K562 (cell line): ENCODE results near the gene PRSS57. TPM values are rescaled to one million over a fixed set of nuclear protein-coding genes. Genes with fewer than 3 reads are reported as not detected.

Source experiments
- ATAC-seq: fragments of 200-7000 bp; cut with Tn5 transposase; 3 replicates; pipeline ENCODE4 v1.9.1; 2020; ENCODE audit warnings: moderate library complexity
- BruUV-seq: library from RNA; stranded (reverse); fragments of 400-500 nt; replicated peaks from 2 replicates; lab custom pipeline; 2021; lab: Mats Ljungman, UMichigan
- CTCF ChIA-PET: fragments of 300-600 bp; formaldehyde crosslinking; extraction: SDS; loops from one replicate; lab custom pipeline; 2021; ENCODE audit warnings: low intra/inter-chr PET ratio; lab: Yijun Ruan, JAX
- POLR2A ChIA-PET: fragments of 300-600, 350-650 bp; sonication (Branson Sonifier 250); formaldehyde crosslinking; extraction: SDS; loops from one replicate; lab custom pipeline; 2021; ENCODE audit warnings: antibody characterized with exemption, inconsistent platforms; lab: Yijun Ruan, JAX
- DNase-seq, 4 experiments: peaks; one replicate each; pipeline versions ENCODE4 v3.0.0 to v3.0.0-alpha.2; 2011 to 2018; ENCODE audit warnings: low spot score in 3 of 4, mixed read lengths in 3 of 4; ENCODE audit errors: extremely low read depth in 1 of 4
- FAIRE-seq: peaks from 2 replicates; lab custom pipeline; 2011; peaks lifted over from hg19 to GRCh38; lab: Jason Lieb, UNC
- H2AFZ ChIP-seq: 2 replicates; pipeline ENCODE4 v1.6.0; 2011; ENCODE audit warnings: low read depth, low read length, control low read depth, inconsistent platforms
- H3K27ac ChIP-seq: fragments of 200-600 bp; 3 replicates; pipeline ENCODE4 v1.8.0; 2011; ENCODE audit warnings: low read depth, mild to moderate bottlenecking, control low read depth, inconsistent platforms, low read length, moderate library complexity, mixed read lengths; ENCODE audit errors: extremely low read depth
- H3K27me3 ChIP-seq, 2 experiments: fragments of 300-600 bp in 1 of 2; 2 replicates in 1 of 2; 3 replicates in 1 of 2; pipeline versions ENCODE4 v1.6.0 to v1.8.0; 2011; ENCODE audit warnings: inconsistent platforms in 2 of 2, low read length in 2 of 2, mild to moderate bottlenecking in 1 of 2, mixed read lengths in 1 of 2, moderate library complexity in 1 of 2; ENCODE audit not compliant: control insufficient read depth in 2 of 2, insufficient read depth in 2 of 2
- H3K36me3 ChIP-seq: fragments of 300-600 bp; 3 replicates; pipeline ENCODE4 v1.8.0; 2011; ENCODE audit warnings: mild to moderate bottlenecking, low read length, inconsistent platforms; ENCODE audit not compliant: control insufficient read depth, insufficient read depth
- H3K4me1 ChIP-seq, 2 experiments: fragments of 200-600 bp in 1 of 2; replicated peaks in 1 of 2; 2 replicates in 1 of 2; 3 replicates in 1 of 2; pipeline versions ENCODE4 v1.5.1 to v1.8.0; 2011; ENCODE audit warnings: inconsistent platforms in 2 of 2, low read length in 2 of 2, mild to moderate bottlenecking in 1 of 2, mixed read lengths in 1 of 2, moderate library complexity in 1 of 2; ENCODE audit not compliant: control insufficient read depth in 2 of 2, insufficient read depth in 2 of 2
- H3K4me2 ChIP-seq: 2 replicates; pipeline ENCODE4 v1.6.1; 2011; ENCODE audit warnings: low read length, control low read depth, inconsistent platforms, mixed read lengths; ENCODE audit not compliant: insufficient read depth
- H3K4me3 ChIP-seq: fragments of 200-600 bp; sonication (generic), shearing (Covaris generic); 2 replicates; pipeline ENCODE4 v1.5.1; 2016; ENCODE audit warnings: control low read depth, inconsistent platforms
- H3K79me2 ChIP-seq: fragments of 200-600 bp; 3 replicates; pipeline ENCODE4 v1.8.0; 2011; ENCODE audit warnings: low read length, inconsistent platforms; ENCODE audit not compliant: control insufficient read depth, insufficient read depth
- H3K9ac ChIP-seq, 2 experiments: 2 replicates each; pipeline versions ENCODE4 v1.6.0 to v1.6.1; 2011; ENCODE audit warnings: low read depth in 2 of 2, low read length in 2 of 2, control low read depth in 1 of 2, inconsistent platforms in 1 of 2, mild to moderate bottlenecking in 1 of 2, mixed read lengths in 1 of 2; ENCODE audit not compliant: insufficient read depth in 1 of 2
- H3K9me1 ChIP-seq: one replicate; pipeline ENCODE4 v1.6.0; 2011; ENCODE audit warnings: inconsistent platforms, mild to moderate bottlenecking, low read length, moderate library complexity; ENCODE audit not compliant: control insufficient read depth, insufficient read depth
- H3K9me3 ChIP-seq: replicated peaks from 2 replicates; pipeline ENCODE4 v1.5.1; 2011; ENCODE audit warnings: low read depth, low read length, inconsistent platforms; ENCODE audit not compliant: control insufficient read depth, insufficient read depth
- H4K20me1 ChIP-seq: replicated peaks from 2 replicates; pipeline ENCODE4 v1.6.1; 2011; ENCODE audit warnings: low read length, inconsistent platforms, mixed read lengths; ENCODE audit not compliant: control insufficient read depth, insufficient read depth
- CAMTA2 ChIP-seq: fragments of 250-450 bp; sonication (Bioruptor Pico); conservative IDR thresholded peaks from 2 replicates; pipeline ENCODE4 v1.5.1; 2022
- KDM5B ChIP-seq: fragments of 200-600 bp; sonication (generic); IDR thresholded peaks from 2 replicates; pipeline ENCODE4 v1.6.1; 2012; ENCODE audit warnings: low read depth, mild to moderate bottlenecking, moderate library complexity, low read length, control low read depth, inconsistent platforms; ENCODE audit not compliant: insufficient replicate concordance
- NFE2L1 ChIP-seq: fragments of 450-650 bp; IDR thresholded peaks from 2 replicates; pipeline ENCODE4 v1.6.1; 2016; ENCODE audit warnings: missing genetic modification characterization, low read depth, mild to moderate bottlenecking, missing compliant biosample characterization, moderate library complexity, borderline replicate concordance
- POLR2G ChIP-seq: fragments of 200-400 bp; formaldehyde crosslinking; IDR thresholded peaks from 2 replicates; pipeline ENCODE4 v1.6.1; 2017; ENCODE audit warnings: low read depth, mild to moderate bottlenecking, antibody characterized with exemption, low read length, moderate library complexity
- RBFOX2 ChIP-seq: fragments of 200-400 bp; formaldehyde crosslinking; IDR thresholded peaks from 2 replicates; pipeline ENCODE4 v1.6.1; 2017; ENCODE audit warnings: low read depth, mild to moderate bottlenecking, low read length, moderate library complexity
- RBM22 ChIP-seq: fragments of 200-400 bp; formaldehyde crosslinking; IDR thresholded peaks from 2 replicates; pipeline ENCODE4 v1.6.1; 2018; ENCODE audit warnings: low read length, low read depth; ENCODE audit not compliant: poor library complexity, severe bottlenecking
- WGBS: fragments of 100-300 bp; shearing (Covaris generic); methylation state at CpG from one replicate; pipeline ENCODE4 v1.1.6; 2016; ENCODE audit warnings: low coverage, mixed read lengths; ENCODE audit not compliant: insufficient coverage; ENCODE audit errors: missing lambda C conversion rate; 5-methylcytosine and 5-hydroxymethylcytosine counted together
- in situ Hi-C: fragments of 300-500 bp; cut with MboI; formaldehyde crosslinking; loops from 4 replicates; pipeline ENCODE4 v1.15.0; 2018; ENCODE audit warnings: inconsistent platforms, mixed read lengths
- intact Hi-C: fragments of 100-400 bp; cut with micrococcal nuclease; formaldehyde crosslinking; loops from 2 replicates; pipeline ENCODE4 v1.14.2; 2022
- polyA plus RNA-seq, 8 experiments: library from polyadenylated mRNA; depleted of rRNA in 4 of 8; stranded (reverse) in 5 of 8; unstranded in 3 of 8; fragments of >200 nt; fragmentation: Nextera tagmentation in 2 of 8; fragmentation: Illumina TruSeq in 1 of 8; extraction: Ambion mirVana in 2 of 8; extraction: Trizol in 1 of 8; gene quantifications; 2 replicates each; pipeline versions ENCODE4 v1.2.1 to v1.2.3, GENCODE V29; 2011 to 2014; ENCODE audit warnings: inconsistent platforms in 1 of 8, missing spikeins in 1 of 8
- total RNA-seq, 7 experiments: library from RNA; depleted of rRNA in 6 of 7; stranded (reverse); fragments of >200 nt in 6 of 7; fragmentation: Illumina TruSeq in 2 of 7; extraction: Trizol in 2 of 7; gene quantifications; 2 replicates each; pipeline versions ENCODE4 v1.2.1 to v1.2.3, GENCODE V29; 2011 to 2021; ENCODE audit warnings: low replicate concordance in 1 of 7

Gene PRSS57
- total and polyA plus RNA-seq, 9 of the 15 experiments (the other 6 are each of a cell fraction or from before 2014, with no cell fraction given), result 0.06 to 2.5 (median 1.3) TPM; not detected in 3

DNA sequence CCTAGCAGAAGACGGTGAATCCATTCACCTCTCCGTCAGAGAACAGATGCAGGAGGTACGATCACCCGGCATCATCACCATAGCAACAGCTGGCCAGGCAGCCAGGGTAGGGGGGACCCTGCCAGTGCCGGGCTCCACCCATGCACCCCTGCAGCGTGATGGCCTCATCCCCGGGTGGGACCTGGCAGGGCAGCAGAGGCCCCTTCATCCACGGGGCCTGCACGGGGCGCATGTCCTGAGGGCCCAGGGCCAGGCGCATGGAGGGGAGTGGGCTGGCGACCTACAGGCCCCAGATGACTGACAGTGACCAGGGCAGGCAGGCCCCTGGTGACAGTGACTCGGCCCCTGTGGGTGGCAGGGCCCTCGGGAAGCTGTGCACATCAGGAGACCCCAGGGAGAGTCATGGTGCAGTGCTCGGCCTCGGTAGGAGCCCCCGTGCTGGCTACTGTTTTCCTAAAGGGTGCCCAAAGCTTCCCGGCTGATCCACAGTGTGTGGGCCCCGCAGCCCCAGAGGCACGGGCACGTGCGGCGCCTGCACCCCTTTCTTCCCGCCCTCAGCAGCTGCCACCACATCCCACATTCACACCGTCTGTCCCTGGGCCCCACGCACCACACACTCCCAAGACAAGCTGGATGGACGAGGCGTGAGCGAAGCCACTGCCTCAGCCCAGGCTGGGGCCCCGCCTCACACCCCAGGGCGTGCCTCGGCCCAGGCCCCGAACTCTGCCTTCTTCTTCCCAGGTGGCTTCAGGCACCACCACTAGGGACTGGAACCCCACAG is 37.0 kb downstream of the PRSS57 start:
- ChIA-PET CTCF (no interaction called here), POLR2A (interaction anchor here (1.5 kb wide), 1 partner anchor 10 kb away, joined by 4 read pairs; no protein-coding TSS in a partner anchor)
- no peak overlapping the region for H3K27ac ChIP-seq
- in situ Hi-C loops, result no loop called here
- intact Hi-C loops, result no loop called here
- no peak overlapping the region for H2AFZ ChIP-seq
- no TSS peak for BruUV-seq
- H3K4me3 ChIP-seq, result no peak overlapping the region
- peak overlapping the region in 1 of 2 experiments; percentile 52; a peak in 2 of 4 replicates for H3K9ac ChIP-seq
- DNase-seq, result no peak
- H3K4me1 ChIP-seq, result peaks cover 14 to 77% of the 10 kb centered on the region in 2 experiments
- 93% methylated on average over 30 of the region's 33 CpGs for WGBS
- no peaks in the 10 kb centered on the region for H3K27me3 ChIP-seq
- TF ChIP-seq POLR2G, result peak; percentile 43; the same call in 1 of the 2 replicates
- TF ChIP-seq KDM5B, result no peak
- TF ChIP-seq RBM22, result peak; percentile 37
- TF ChIP-seq, all 486 proteins: peak for 2
- peaks cover 60% of the 10 kb centered on the region for H4K20me1 ChIP-seq
- H3K79me2 ChIP-seq, result peaks cover 95% of the 10 kb centered on the region
- H3K9me1 ChIP-seq, result peaks cover 14% of the 10 kb centered on the region
- FAIRE-seq (no peak), ATAC-seq (no peak)
- peaks cover 81% of the 10 kb centered on the region; the same call in 2 of the 3 replicates for H3K36me3 ChIP-seq
- no peak overlapping the region for H3K4me2 ChIP-seq
- H3K9me3 ChIP-seq, result no peaks in the 10 kb centered on the region

DNA sequence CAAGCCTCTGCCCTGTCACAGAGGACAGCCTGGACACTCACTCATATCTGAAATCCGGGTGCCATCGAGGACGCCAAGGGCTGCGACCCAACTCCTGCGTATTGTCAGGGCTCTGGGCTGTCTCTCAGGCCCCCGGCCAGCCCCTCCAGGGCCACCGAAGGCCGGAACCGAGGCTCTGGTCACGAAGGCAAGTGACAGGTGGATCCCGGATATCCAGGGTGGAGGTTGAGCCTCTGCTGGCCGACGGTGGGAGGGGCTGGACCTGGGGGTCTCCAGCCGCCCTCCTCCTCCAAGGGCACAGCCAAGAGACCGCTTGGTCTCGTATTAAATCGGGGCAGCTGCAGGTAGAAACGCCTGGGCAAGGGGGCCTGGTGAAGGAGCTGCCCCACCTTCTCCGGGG is 37.6 kb downstream of the PRSS57 start:
- Histone ChIP-seq H3K9me1 (peaks cover 14% of the 10 kb centered on the region), H3K4me3 (no peak overlapping the region), H3K4me2 (no peak overlapping the region), H2AFZ (no peak overlapping the region), H3K36me3 (peaks cover 87% of the 10 kb centered on the region; the same call in 2 of the 3 replicates), H3K27me3 (no peaks in the 10 kb centered on the region), H3K27ac (no peak overlapping the region), H3K4me1 (peaks cover 14 to 78% of the 10 kb centered on the region in 2 experiments), H3K9ac (no peak overlapping the region; a peak in 1 of 4 replicates), H3K79me2 (peaks cover 98% of the 10 kb centered on the region), H3K9me3 (no peaks in the 10 kb centered on the region), H4K20me1 (peaks cover 60% of the 10 kb centered on the region)
- CTCF ChIA-PET, result no interaction called here
- no peak for ATAC-seq
- DNase-seq, result no peak
- FAIRE-seq, result no peak
- TF ChIP-seq POLR2G (peak; percentile 8; the same call in 1 of the 2 replicates), RBFOX2 (peak; percentile 41), CAMTA2 (CRISPR knock-in tag) (no peak), NFE2L1 (tag) (no peak)
- intact Hi-C loops, result no loop called here
- in situ Hi-C loops, result no loop called here
- POLR2A ChIA-PET, result interaction anchor here (1.2 to 1.5 kb wide), 2 partner anchors 9 to 24 kb away, joined by 4 to 6 read pairs; partner anchors contain the start of gene POLRMT
- WGBS, result 93% methylated on average over 15 of the region's 19 CpGs
- no TSS peak for BruUV-seq
